HK-2 (cell line): ENCODE measurements around the gene GAB4.

Experiments
- DNase-seq: peaks from one replicate; pipeline ENCODE4 v3.0.0-alpha.2; 2018; ENCODE audit not compliant: unreplicated experiment

The GAB4 gene

GRCh38 chr22:16914006-16914405, 94.0 kb downstream of the GAB4 start:
- no peak for DNase-seq

GRCh38 chr22:16912281-16912680, 95.7 kb downstream of the GAB4 start:
- DNase-seq, result no peak
